ENCODE measurements around the gene LTA. TPM values are rescaled to one million over a fixed set of nuclear protein-coding genes. Genes with fewer than 3 reads are reported as not detected.

LTA gene
- total and polyA plus RNA-seq, 2 experiments from 2014 or later: not detected

- H3K27ac Mint-ChIP-seq: no peak within 1 kb of the TSS
- no peak for TF ChIP-seq STAT1 (IDR thresholded peaks at IDR 0.05; ENCODE audit: unreplicated experiment)
- TF ChIP-seq CTCF (conservative IDR thresholded peaks at IDR 0.05; ENCODE audit: low read depth in 2 of 2): no peak
- no peak for TF ChIP-seq CREB1 (CRISPR knock-in tag; IDR thresholded peaks at IDR 0.05; ENCODE audit: low read depth)
- TF ChIP-seq ETS1 (IDR thresholded peaks at IDR 0.05): no peak
- no peak for TF ChIP-seq NANOG (IDR thresholded peaks at IDR 0.05; ENCODE audit: borderline replicate concordance)
- TF ChIP-seq ZNF331 (CRISPR knock-in tag; IDR thresholded peaks at IDR 0.05; ENCODE audit: low read depth): no peak
- no peak for TF ChIP-seq EZH2phosphoT487 (IDR thresholded peaks at IDR 0.05; ENCODE audit: unreplicated experiment)
- no peak for TF ChIP-seq POLR2AphosphoS5 (IDR thresholded peaks at IDR 0.05; ENCODE audit: low read depth)
- TF ChIP-seq EZH2 (IDR thresholded peaks at IDR 0.05; ENCODE audit: low read depth, unreplicated experiment): no peak
- Histone ChIP-seq H3F3A (replicated peaks; ENCODE audit: low read depth) (no peaks in the 10 kb centered on the region), H3K4me3 (no peak within 1 kb of the TSS), H4K20me1 (replicated peaks; ENCODE audit: insufficient read depth) (no peaks in the 10 kb centered on the region), H3K9me2 (ENCODE audit: insufficient read depth) (no peaks in the 10 kb centered on the region), H2AFZ (no peak within 1 kb of the TSS), H3K27ac (ENCODE audit: low read depth) (no peak within 1 kb of the TSS), H3K79me2 (replicated peaks; ENCODE audit: insufficient read depth) (no peaks in the 10 kb centered on the region), H3K27me3 (ENCODE audit: insufficient read depth) (peaks cover 6% of the 10 kb centered on the region), H3K36me3 (ENCODE audit: insufficient read depth) (no peaks in the 10 kb centered on the region), H3K4me1 (ENCODE audit: insufficient read depth) (no peaks in the 10 kb centered on the region), H3K4me2 (no peak within 1 kb of the TSS)
- no peaks in the 10 kb centered on the region; the same call in 2 of the 3 replicates for H3K9me3 Mint-ChIP-seq
- DNase-seq (ENCODE audit: low spot score) (no peak), ATAC-seq (no peak)
- H3K4me1 Mint-ChIP-seq: peaks cover 14% of the 10 kb centered on the region
- H3K4me3 Mint-ChIP-seq: no peak within 1 kb of the TSS
- H3K27me3 Mint-ChIP-seq (ENCODE audit: insufficient read depth, low read depth, poor library complexity): peaks cover 29% of the 10 kb centered on the region
- no peaks in the 10 kb centered on the region; the same call in 2 of the 3 replicates for H3K36me3 Mint-ChIP-seq (ENCODE audit: low read depth)
Observed at GRCh38 chr6:31575335-31575901, 3.3 kb downstream of the LTA start, which contains the start of gene TNF. Gene TNF, plus strand, starts transcription at chr6:31575565. Its CDS starts 177 bp downstream, at chr6:31575742.

GRCh38 chr6:31575952-31576685, 4.0 kb downstream of the LTA start:
- DNase-seq (ENCODE audit: low spot score): no peak
- Histone ChIP-seq H3K9me2 (ENCODE audit: insufficient read depth) (no peaks in the 10 kb centered on the region), H2AFZ (no peak overlapping the region), H3K36me3 (ENCODE audit: insufficient read depth) (no peaks in the 10 kb centered on the region), H3F3A (replicated peaks; ENCODE audit: low read depth) (no peaks in the 10 kb centered on the region), H3K4me3 (no peak overlapping the region), H3K27me3 (ENCODE audit: insufficient read depth) (peaks cover 9% of the 10 kb centered on the region), H3K79me2 (replicated peaks; ENCODE audit: insufficient read depth) (no peaks in the 10 kb centered on the region), H3K4me2 (no peak overlapping the region), H4K20me1 (replicated peaks; ENCODE audit: insufficient read depth) (no peaks in the 10 kb centered on the region), H3K27ac (ENCODE audit: low read depth) (no peak overlapping the region), H3K4me1 (ENCODE audit: insufficient read depth) (no peaks in the 10 kb centered on the region)
- Mint-ChIP-seq H3K9me3 (peaks cover under 1% of the 10 kb centered on the region; the same call in 2 of the 3 replicates), H3K4me3 (no peak overlapping the region), H3K27me3 (ENCODE audit: insufficient read depth, low read depth, poor library complexity) (peaks cover 34% of the 10 kb centered on the region), H3K4me1 (peaks cover 18% of the 10 kb centered on the region), H3K27ac (no peak overlapping the region), H3K36me3 (ENCODE audit: low read depth) (no peaks in the 10 kb centered on the region; the same call in 2 of the 3 replicates)
- no peak for ATAC-seq
- TF ChIP-seq ZNF114 (CRISPR knock-in tag; IDR thresholded peaks at IDR 0.05): no peak
- TF ChIP-seq STAT1 (IDR thresholded peaks at IDR 0.05; ENCODE audit: unreplicated experiment): no peak
- TF ChIP-seq ETS1 (IDR thresholded peaks at IDR 0.05): no peak
- no peak for TF ChIP-seq ZNF331 (CRISPR knock-in tag; IDR thresholded peaks at IDR 0.05; ENCODE audit: low read depth)
- TF ChIP-seq EZH2phosphoT487 (IDR thresholded peaks at IDR 0.05; ENCODE audit: unreplicated experiment): no peak
- TF ChIP-seq POLR2AphosphoS5 (IDR thresholded peaks at IDR 0.05; ENCODE audit: low read depth): no peak
- TF ChIP-seq JUNB (IDR thresholded peaks at IDR 0.05; ENCODE audit: unreplicated experiment): no peak
- no peak for TF ChIP-seq CREB1 (CRISPR knock-in tag; IDR thresholded peaks at IDR 0.05; ENCODE audit: low read depth)
- TF ChIP-seq REST (IDR thresholded peaks at IDR 0.05; ENCODE audit: unreplicated experiment): no peak
- TF ChIP-seq NANOG (IDR thresholded peaks at IDR 0.05; ENCODE audit: borderline replicate concordance): no peak
- no peak for TF ChIP-seq EZH2 (IDR thresholded peaks at IDR 0.05; ENCODE audit: low read depth, unreplicated experiment)

All from GM23338 (cell line).